ENCODE results near the gene ZBTB7A. TPM values are rescaled to one million over a fixed set of nuclear protein-coding genes. Genes with fewer than 3 reads are reported as not detected.
A peak's percentile ranks its signal among the peaks of the same experiment; 100 is the strongest.

Gene ZBTB7A
- total RNA-seq, 1 donor from 2014 or later: 21.0 TPM

DNA sequence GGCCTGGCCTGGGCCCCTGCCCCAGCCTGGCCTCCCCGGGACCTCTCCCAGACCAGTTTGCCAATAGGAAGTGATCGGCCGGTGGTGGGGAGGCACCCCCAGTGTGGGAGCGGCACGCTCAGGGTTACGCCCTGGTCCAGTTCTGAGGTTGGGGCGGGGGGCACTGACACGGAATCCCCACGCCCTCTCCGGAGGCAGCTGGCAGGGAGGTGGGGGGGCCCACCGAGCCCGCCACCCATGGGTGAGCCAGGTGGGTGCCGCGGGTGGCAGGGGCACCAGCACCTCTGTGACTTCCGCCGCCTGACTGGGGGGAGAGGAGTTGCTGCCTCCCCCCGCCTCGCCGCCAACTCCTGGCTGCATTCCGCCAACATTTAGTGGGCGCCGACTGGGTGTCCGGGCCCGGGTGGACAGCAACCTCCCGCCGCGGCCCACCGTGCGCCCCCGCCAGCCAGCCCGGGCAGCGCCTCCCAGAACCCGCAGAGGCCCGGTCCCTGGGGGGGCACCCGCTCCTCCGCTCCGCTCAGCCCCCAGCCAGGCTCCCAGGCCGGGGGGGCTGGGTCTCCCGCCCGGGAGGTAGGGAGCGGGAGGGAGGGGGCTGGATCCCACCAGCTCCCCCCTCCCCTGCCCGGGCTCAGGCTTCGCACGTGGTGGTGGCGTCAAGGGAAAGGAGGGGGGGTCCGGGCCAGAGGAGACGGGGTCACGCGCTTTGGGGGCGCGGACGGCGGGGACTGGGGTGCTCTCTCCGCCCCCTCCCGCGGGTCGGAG is 2.0 kb downstream of the ZBTB7A start:
- TF ChIP-seq, protein P1, sequence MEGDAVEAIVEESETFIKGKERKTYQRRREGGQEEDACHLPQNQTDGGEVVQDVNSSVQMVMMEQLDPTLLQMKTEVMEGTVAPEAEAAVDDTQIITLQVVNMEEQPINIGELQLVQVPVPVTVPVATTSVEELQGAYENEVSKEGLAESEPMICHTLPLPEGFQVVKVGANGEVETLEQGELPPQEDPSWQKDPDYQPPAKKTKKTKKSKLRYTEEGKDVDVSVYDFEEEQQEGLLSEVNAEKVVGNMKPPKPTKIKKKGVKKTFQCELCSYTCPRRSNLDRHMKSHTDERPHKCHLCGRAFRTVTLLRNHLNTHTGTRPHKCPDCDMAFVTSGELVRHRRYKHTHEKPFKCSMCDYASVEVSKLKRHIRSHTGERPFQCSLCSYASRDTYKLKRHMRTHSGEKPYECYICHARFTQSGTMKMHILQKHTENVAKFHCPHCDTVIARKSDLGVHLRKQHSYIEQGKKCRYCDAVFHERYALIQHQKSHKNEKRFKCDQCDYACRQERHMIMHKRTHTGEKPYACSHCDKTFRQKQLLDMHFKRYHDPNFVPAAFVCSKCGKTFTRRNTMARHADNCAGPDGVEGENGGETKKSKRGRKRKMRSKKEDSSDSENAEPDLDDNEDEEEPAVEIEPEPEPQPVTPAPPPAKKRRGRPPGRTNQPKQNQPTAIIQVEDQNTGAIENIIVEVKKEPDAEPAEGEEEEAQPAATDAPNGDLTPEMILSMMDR (conservative IDR thresholded peaks at IDR 0.05): no peak
- H3K27me3 Mint-ChIP-seq: peaks cover 16% of the 10 kb centered on the region
- peak overlapping the region; percentile 90 for H3K4me3 Mint-ChIP-seq
- no peaks in the 10 kb centered on the region for H3K36me3 Mint-ChIP-seq
- no peak overlapping the region for H3K27ac Mint-ChIP-seq
- peaks cover 9% of the 10 kb centered on the region for H3K4me1 Mint-ChIP-seq (ENCODE audit: unreplicated experiment)
- no peaks in the 10 kb centered on the region for H3K9me3 Mint-ChIP-seq
- no peak for DNase-seq (ENCODE audit: extremely low spot score, unreplicated experiment)

DNA sequence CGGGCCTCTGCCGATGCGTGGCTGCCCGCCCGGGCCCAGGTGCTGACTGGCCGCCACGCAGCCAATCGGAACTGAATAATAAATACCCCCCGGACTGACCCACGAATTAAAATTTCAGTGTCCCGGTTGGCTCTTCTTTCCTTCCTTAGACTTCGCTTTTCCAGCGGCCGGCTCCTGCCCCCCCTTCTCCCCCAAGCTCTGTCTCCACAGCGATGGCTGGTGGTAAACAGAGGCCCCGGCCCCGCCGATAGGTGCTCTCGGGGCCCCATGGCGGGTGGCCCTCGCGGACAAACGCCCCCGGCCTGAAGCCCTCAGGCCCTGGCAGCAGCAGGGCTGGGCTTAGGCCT is 2.6 kb downstream of the ZBTB7A start:
- TF ChIP-seq, protein P1 (conservative IDR thresholded peaks at IDR 0.05): no peak
- DNase-seq (ENCODE audit: extremely low spot score, unreplicated experiment): no peak
- H3K9me3 Mint-ChIP-seq: no peaks in the 10 kb centered on the region
- H3K27me3 Mint-ChIP-seq: peaks cover 12% of the 10 kb centered on the region
- peak overlapping the region; percentile 91 for H3K27ac Mint-ChIP-seq
- peaks cover 9% of the 10 kb centered on the region for H3K4me1 Mint-ChIP-seq (ENCODE audit: unreplicated experiment)
- no peaks in the 10 kb centered on the region for H3K36me3 Mint-ChIP-seq
- H3K4me3 Mint-ChIP-seq: peak overlapping the region; percentile 90

DNA sequence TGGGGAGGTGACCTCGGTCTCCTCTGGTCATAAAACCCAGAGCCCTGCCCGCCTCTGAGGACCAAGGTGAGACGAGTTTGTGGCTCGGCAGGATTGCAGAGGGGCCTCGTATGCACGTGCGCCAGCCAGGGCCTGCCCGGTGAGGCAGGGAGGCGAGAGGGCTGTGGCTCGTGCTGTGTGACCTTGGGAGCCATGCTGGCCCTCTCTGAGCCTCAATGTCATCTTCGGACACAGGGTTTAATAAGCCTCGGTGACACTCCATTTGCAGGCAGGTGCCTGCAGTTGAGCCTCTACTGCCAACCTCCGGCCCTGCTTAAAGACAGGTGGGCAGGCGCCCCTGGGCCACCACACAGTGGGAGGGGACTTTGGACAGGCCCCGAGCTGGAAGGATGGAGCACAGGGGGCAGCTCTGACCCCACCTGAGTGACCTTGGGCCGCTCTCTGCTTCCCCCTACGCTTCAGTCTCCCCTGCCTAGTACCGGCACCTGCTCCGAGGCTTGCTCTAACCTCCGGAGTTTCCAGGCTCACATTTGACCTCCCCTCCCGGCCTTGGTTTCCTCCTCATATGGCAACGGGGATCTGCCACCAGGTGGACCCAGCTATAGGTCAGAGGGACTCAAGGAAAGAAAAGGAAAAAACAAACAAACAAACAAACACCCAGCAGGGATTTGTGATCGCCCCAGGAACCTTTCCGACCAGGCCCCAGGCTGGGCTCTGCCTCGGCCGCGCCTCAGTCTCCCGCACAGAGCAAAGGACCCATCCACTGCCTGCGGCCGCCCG is 3.1 kb downstream of the ZBTB7A start:
- H3K4me1 Mint-ChIP-seq (ENCODE audit: unreplicated experiment): peaks cover 9% of the 10 kb centered on the region
- H3K4me3 Mint-ChIP-seq: peak overlapping the region; percentile 90
- TF ChIP-seq, protein P1 (conservative IDR thresholded peaks at IDR 0.05): peak; percentile 23
- peak overlapping the region; percentile 91 for H3K27ac Mint-ChIP-seq
- H3K36me3 Mint-ChIP-seq: no peaks in the 10 kb centered on the region
- no peaks in the 10 kb centered on the region for H3K9me3 Mint-ChIP-seq
- H3K27me3 Mint-ChIP-seq: peaks cover 7% of the 10 kb centered on the region
- DNase-seq (ENCODE audit: extremely low spot score, unreplicated experiment): no peak

DNA sequence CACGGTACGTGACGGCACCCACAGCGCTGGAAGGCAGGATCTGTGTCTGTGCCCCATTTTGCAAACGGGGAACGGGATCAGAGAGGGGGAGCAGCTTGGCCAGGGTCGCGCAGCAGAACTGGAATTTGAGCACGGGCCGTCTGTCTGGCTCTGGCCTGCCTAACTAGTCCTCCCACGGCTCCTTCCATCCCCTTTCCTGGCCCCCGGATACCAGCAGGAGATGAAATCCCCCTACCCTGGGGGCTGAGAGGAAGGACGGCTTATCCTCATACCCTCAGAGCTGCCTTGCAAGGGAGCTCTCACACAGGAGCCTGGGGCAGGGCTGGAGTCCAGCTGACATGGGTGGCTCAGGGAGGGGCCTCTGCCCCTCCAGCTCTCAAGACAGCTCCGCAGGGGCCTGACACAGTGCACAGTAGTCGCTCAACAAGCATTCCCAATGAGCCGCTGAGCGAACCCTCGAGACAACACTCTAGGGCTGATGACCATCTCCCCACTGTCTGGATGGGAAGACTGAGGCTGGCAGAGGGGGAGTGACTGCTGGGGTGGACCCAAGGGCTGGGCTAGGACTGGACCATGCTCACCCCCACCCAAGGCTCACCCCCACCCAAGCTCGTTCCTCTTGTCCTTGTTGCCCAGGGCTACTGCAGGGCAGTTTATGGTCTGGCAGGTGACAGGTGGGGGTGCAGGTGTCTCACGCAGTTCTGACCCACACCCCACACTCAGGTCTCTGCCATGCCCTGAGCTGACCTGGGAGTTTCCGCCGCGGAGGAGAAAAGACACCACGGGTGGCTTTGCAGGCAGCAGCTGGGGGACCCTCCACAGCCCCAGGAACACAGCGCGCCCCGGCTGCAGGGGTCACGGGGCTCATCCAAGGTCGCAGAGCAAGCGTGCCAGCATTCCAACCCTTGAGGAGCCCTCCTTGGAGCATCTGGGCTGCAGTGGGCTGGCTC is 4.0 kb downstream of the ZBTB7A start:
- no peak for DNase-seq (ENCODE audit: extremely low spot score, unreplicated experiment)
- peak overlapping the region; percentile 90 for H3K4me3 Mint-ChIP-seq
- no peaks in the 10 kb centered on the region for H3K36me3 Mint-ChIP-seq
- peaks cover 4% of the 10 kb centered on the region for H3K4me1 Mint-ChIP-seq (ENCODE audit: unreplicated experiment)
- no peaks in the 10 kb centered on the region for H3K27me3 Mint-ChIP-seq
- H3K9me3 Mint-ChIP-seq: no peaks in the 10 kb centered on the region
- TF ChIP-seq, protein P1 (conservative IDR thresholded peaks at IDR 0.05): no peak
- H3K27ac Mint-ChIP-seq: peak overlapping the region; percentile 85

DNA sequence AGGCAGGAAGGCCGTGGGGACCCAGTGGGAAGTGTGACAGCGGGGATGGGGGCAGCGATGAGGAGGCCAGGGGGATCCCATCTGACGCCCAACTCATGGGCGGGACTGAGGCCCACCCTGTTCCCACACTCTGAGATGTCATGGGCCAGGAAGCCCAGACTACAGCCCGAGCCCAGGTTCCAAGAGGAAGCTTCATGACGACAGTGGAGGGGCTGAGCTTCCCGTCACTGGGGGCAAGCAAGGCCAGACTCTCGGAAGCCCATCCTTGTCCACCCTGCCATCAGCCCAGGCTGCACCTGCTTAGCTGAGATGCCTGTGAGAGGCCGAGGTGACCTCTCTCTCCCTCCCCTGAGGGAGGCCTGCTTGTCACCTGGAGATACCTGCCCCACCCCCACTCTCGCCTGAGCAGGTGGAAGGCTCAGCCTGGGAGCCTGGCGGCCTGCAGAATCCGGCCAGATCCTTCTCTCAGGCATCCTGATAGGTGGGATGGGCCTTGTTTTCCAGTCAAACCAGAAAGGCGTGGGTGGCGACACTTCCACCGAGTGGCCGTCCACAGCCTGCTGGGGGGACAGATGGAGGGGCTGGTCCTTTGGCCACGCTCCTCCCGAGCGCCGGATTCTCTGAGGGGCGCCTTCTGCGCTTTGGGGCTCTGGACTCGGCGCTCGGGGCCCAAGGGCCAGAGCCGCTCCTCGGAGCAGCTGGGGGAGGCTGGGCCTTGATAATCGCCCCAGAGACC is 4.8 kb downstream of the ZBTB7A start:
- DNase-seq (ENCODE audit: extremely low spot score, unreplicated experiment): no peak
- H3K36me3 Mint-ChIP-seq: no peaks in the 10 kb centered on the region
- TF ChIP-seq, protein P1 (conservative IDR thresholded peaks at IDR 0.05): no peak
- H3K27ac Mint-ChIP-seq: peak overlapping the region; percentile 85
- H3K27me3 Mint-ChIP-seq: no peaks in the 10 kb centered on the region
- H3K9me3 Mint-ChIP-seq: no peaks in the 10 kb centered on the region
- peaks cover 4% of the 10 kb centered on the region for H3K4me1 Mint-ChIP-seq (ENCODE audit: unreplicated experiment)
- peak overlapping the region; percentile 70 for H3K4me3 Mint-ChIP-seq

Data from type B pancreatic cell (in vitro differentiated cells).